Measurements from ENCODE around the gene GALNT10. TPM values are rescaled to one million over a fixed set of nuclear protein-coding genes. Genes with fewer than 3 reads are reported as not detected.

GALNT10 gene
- total RNA-seq, 2 donors from 2014 or later: 30.2 to 43.4 TPM

DNA sequence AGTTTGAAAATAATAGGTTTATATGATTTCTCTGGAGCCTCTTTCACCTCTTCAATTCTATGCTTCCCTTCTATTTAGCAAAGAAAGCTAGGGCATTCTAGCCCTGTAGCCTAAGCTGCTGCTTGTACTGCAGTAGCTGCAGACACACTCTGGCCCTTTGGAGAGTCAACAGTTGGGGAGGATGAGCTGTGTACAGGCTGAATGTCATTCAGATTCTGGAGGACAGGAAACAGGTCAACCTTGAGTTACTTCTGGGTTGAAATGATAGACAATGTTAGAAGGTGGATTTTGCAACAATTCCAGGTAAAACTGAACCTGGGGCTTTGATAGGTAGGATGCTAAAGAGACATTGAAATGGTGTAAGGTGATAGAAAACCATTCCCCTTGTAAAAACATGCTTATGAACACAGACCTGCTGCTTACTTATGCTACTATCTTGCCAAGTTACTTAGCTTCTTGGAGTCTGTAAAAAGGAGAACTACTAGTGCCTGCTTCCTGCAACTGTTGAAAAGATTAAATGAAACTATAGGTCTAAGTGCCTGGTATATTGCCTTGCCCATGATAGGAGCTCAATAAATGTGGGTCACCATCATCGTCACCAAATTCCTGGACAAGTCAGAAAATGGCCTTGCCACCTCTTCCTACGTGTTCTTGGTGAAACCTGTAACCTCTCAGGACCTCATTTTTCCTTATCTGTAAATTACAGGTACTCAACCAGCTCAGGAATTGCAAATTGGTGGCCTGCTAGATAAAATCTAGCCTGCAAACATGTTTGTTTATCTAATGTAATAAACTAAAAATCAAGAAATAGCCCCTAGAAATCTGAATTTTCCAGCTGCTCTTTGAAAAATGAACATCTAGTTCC is 83.7 kb downstream of the GALNT10 start:
- TF ChIP-seq, protein P1, sequence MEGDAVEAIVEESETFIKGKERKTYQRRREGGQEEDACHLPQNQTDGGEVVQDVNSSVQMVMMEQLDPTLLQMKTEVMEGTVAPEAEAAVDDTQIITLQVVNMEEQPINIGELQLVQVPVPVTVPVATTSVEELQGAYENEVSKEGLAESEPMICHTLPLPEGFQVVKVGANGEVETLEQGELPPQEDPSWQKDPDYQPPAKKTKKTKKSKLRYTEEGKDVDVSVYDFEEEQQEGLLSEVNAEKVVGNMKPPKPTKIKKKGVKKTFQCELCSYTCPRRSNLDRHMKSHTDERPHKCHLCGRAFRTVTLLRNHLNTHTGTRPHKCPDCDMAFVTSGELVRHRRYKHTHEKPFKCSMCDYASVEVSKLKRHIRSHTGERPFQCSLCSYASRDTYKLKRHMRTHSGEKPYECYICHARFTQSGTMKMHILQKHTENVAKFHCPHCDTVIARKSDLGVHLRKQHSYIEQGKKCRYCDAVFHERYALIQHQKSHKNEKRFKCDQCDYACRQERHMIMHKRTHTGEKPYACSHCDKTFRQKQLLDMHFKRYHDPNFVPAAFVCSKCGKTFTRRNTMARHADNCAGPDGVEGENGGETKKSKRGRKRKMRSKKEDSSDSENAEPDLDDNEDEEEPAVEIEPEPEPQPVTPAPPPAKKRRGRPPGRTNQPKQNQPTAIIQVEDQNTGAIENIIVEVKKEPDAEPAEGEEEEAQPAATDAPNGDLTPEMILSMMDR (conservative IDR thresholded peaks at IDR 0.05): no peak
- 92 to 94% methylated on average over 2 of the region's 2 CpGs for WGBS, 2 experiments (ENCODE audit: insufficient coverage in 1 of 2, insufficient read length in 1 of 2)
- H3K9me3 Mint-ChIP-seq: no peaks in the 10 kb centered on the region
- H3K27ac ChIP-seq (ENCODE audit: low read depth, low read length): no peak overlapping the region
- no peak overlapping the region for H3K4me3 ChIP-seq (ENCODE audit: low read length)
- H3K4me1 ChIP-seq (ENCODE audit: control insufficient read depth, insufficient read depth, low read length): peaks cover 3% of the 10 kb centered on the region
- H3K9ac ChIP-seq (ENCODE audit: extremely low read depth, low read length, poor library complexity, severe bottlenecking): no peak overlapping the region
- H3K36me3 Mint-ChIP-seq (ENCODE audit: low read depth): no peaks in the 10 kb centered on the region
- H3K4me3 Mint-ChIP-seq: no peak overlapping the region
- no peaks in the 10 kb centered on the region for H3K27me3 ChIP-seq (ENCODE audit: control insufficient read depth, insufficient read depth, low read length, poor library complexity, severe bottlenecking)
- H3K36me3 ChIP-seq (ENCODE audit: control insufficient read depth, insufficient read depth, low read length): no peaks in the 10 kb centered on the region
- DNase-seq: no peak
- peaks cover 27% of the 10 kb centered on the region for H3K4me1 Mint-ChIP-seq
- no peaks in the 10 kb centered on the region for H3K9me3 ChIP-seq (ENCODE audit: control insufficient read depth, low read length)
- no peaks in the 10 kb centered on the region for H3K27me3 Mint-ChIP-seq (ENCODE audit: insufficient read depth)
- no peak overlapping the region for H3K27ac Mint-ChIP-seq

DNA sequence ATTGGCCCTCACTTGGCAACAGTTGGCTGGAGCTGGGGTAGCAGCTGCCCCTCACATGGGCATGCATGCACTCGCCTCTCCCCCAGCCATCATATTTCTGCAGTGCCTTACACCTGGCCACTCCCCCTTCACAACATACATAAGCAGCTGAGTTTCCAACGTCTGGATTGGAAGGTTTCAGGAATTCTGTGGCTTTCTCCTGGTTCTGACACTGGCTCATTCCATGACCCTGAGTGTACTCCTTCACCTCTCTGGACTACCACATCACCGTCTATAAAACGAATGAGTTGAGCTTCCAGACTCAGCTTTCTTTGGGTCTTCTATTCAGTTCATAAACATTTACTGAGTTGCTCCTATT is 84.3 kb downstream of the GALNT10 start:
- no peaks in the 10 kb centered on the region for H3K27me3 ChIP-seq (ENCODE audit: control insufficient read depth, insufficient read depth, low read length, poor library complexity, severe bottlenecking)
- no peaks in the 10 kb centered on the region for H3K9me3 ChIP-seq (ENCODE audit: control insufficient read depth, low read length)
- no peak overlapping the region for H3K9ac ChIP-seq (ENCODE audit: extremely low read depth, low read length, poor library complexity, severe bottlenecking)
- WGBS, 2 experiments (ENCODE audit: insufficient coverage in 1 of 2, insufficient read length in 1 of 2): 60% methylated on average over 1 to 4 of the region's 4 CpGs
- no peak overlapping the region for H3K27ac Mint-ChIP-seq
- H3K4me1 Mint-ChIP-seq: peaks cover 27% of the 10 kb centered on the region
- TF ChIP-seq, protein P1 (conservative IDR thresholded peaks at IDR 0.05): no peak
- H3K36me3 ChIP-seq (ENCODE audit: control insufficient read depth, insufficient read depth, low read length): no peaks in the 10 kb centered on the region
- no peaks in the 10 kb centered on the region for H3K27me3 Mint-ChIP-seq (ENCODE audit: insufficient read depth)
- no peak overlapping the region for H3K4me3 ChIP-seq (ENCODE audit: low read length)
- H3K36me3 Mint-ChIP-seq (ENCODE audit: low read depth): no peaks in the 10 kb centered on the region
- no peak overlapping the region for H3K4me3 Mint-ChIP-seq
- no peak overlapping the region for H3K27ac ChIP-seq (ENCODE audit: low read depth, low read length)
- DNase-seq: no peak
- H3K9me3 Mint-ChIP-seq: no peaks in the 10 kb centered on the region
- H3K4me1 ChIP-seq (ENCODE audit: control insufficient read depth, insufficient read depth, low read length): peaks cover 3% of the 10 kb centered on the region

DNA sequence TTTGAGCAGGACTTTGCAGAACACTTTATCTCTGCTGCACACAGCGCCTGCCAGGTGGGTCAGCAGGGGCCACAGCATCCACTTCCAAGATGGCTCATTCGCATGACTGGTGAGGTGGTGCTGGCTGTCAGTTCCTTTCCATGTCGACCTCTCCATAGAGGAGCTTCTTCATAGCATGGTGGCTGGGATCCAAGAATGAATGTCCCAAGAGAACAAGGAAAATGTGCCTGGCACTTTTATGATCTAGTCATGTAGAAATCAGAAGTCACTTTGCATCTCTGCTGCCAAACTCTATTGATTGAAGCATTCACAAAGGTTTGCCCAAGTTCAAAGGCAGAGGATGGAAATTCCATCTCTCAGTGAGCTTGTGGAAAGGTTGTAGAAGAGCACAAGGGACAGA is 85.0 kb downstream of the GALNT10 start:
- TF ChIP-seq, protein P1 (conservative IDR thresholded peaks at IDR 0.05): no peak
- no peak overlapping the region for H3K27ac Mint-ChIP-seq
- no peak overlapping the region for H3K4me3 ChIP-seq (ENCODE audit: low read length)
- H3K27me3 Mint-ChIP-seq (ENCODE audit: insufficient read depth): no peaks in the 10 kb centered on the region
- H3K9me3 ChIP-seq (ENCODE audit: control insufficient read depth, low read length): no peaks in the 10 kb centered on the region
- no peaks in the 10 kb centered on the region for H3K36me3 Mint-ChIP-seq (ENCODE audit: low read depth)
- whole genome bisulfite sequencing, 2 experiments (ENCODE audit: insufficient coverage in 1 of 2, insufficient read length in 1 of 2): 77 to 94% methylated on average over 2 to 3 of the region's 3 CpGs
- no peaks in the 10 kb centered on the region for H3K9me3 Mint-ChIP-seq
- H3K4me3 Mint-ChIP-seq: no peak overlapping the region
- H3K27ac ChIP-seq (ENCODE audit: low read depth, low read length): no peak overlapping the region
- peaks cover 27% of the 10 kb centered on the region for H3K4me1 Mint-ChIP-seq
- no peak for DNase-seq
- H3K27me3 ChIP-seq (ENCODE audit: control insufficient read depth, insufficient read depth, low read length, poor library complexity, severe bottlenecking): no peaks in the 10 kb centered on the region
- H3K9ac ChIP-seq (ENCODE audit: extremely low read depth, low read length, poor library complexity, severe bottlenecking): no peak overlapping the region
- H3K4me1 ChIP-seq (ENCODE audit: control insufficient read depth, insufficient read depth, low read length): peaks cover 3% of the 10 kb centered on the region
- H3K36me3 ChIP-seq (ENCODE audit: control insufficient read depth, insufficient read depth, low read length): no peaks in the 10 kb centered on the region

All from endodermal cell (in vitro differentiated cells).